H1 (cell line): Measurements from ENCODE around the gene MVP. TPM values are rescaled to one million over a fixed set of nuclear protein-coding genes. Genes with fewer than 3 reads are reported as not detected.

Source experiments
- ATF3 ChIP-seq: IDR thresholded peaks from 2 replicates; pipeline ENCODE4 v1.6.1; 2011; ENCODE audit warnings: low read depth, mild to moderate bottlenecking, low read length; ENCODE audit not compliant: insufficient read depth
- CBX8 ChIP-seq: fragments of 300-800, 300-1000 bp; sonication (generic); IDR thresholded peaks from 2 replicates; pipeline ENCODE4 v1.7.1; 2016; ENCODE audit warnings: low read depth, low read length, borderline replicate concordance
- CEBPB ChIP-seq: IDR thresholded peaks from 2 replicates; pipeline ENCODE4 v1.6.1; 2012; ENCODE audit warnings: low read depth, low read length
- CHD1 ChIP-seq: IDR thresholded peaks from 2 replicates; pipeline ENCODE4 v1.6.1; 2012; ENCODE audit warnings: low read depth, low read length, improper control_type of control experiment
- CTBP2 ChIP-seq: IDR thresholded peaks from 2 replicates; pipeline ENCODE4 v1.7.0; 2011; ENCODE audit warnings: borderline replicate concordance, mild to moderate bottlenecking, moderate library complexity, mixed read lengths, low read length; ENCODE audit not compliant: insufficient read depth, insufficient read length
- CTCF ChIP-seq, 3 experiments: IDR thresholded peaks; 1 replicate in 2 of 3; 2 replicates in 1 of 3; pipeline versions ENCODE4 v1.5.1 to v1.6.1; 2011; ENCODE audit warnings: low read length in 3 of 3, mild to moderate bottlenecking in 3 of 3, inconsistent platforms in 2 of 3, low read depth in 1 of 3, moderate library complexity in 1 of 3; ENCODE audit not compliant: insufficient read depth in 1 of 3; ENCODE audit errors: control extremely low read depth in 1 of 3
- GABPA ChIP-seq: IDR thresholded peaks from 2 replicates; pipeline ENCODE4 v1.6.1; 2011; ENCODE audit warnings: mild to moderate bottlenecking, low read length, moderate library complexity, borderline replicate concordance; ENCODE audit not compliant: insufficient read depth
- JUN ChIP-seq: IDR thresholded peaks from 2 replicates; pipeline ENCODE4 v1.6.1; 2011; ENCODE audit warnings: low read depth, mild to moderate bottlenecking, improper control_type of control experiment, low read length
- MAFK ChIP-seq: IDR thresholded peaks from 2 replicates; pipeline ENCODE4 v1.6.1; 2012; ENCODE audit warnings: low read depth, mild to moderate bottlenecking, improper control_type of control experiment, low read length
- NRF1 ChIP-seq: IDR thresholded peaks from 2 replicates; pipeline ENCODE4 v1.6.1; 2011; ENCODE audit warnings: mild to moderate bottlenecking, low read depth, low read length, improper control_type of control experiment
- PHF8 ChIP-seq: fragments of 200-600 bp; sonication (generic); conservative IDR thresholded peaks from 2 replicates; pipeline ENCODE4 v1.7.1; 2012; ENCODE audit warnings: low read depth, mild to moderate bottlenecking, inconsistent platforms, low read length, moderate library complexity
- POLR2AphosphoS5 ChIP-seq: IDR thresholded peaks from 2 replicates; pipeline ENCODE4 v1.6.1; 2011; ENCODE audit warnings: low read depth, low read length
- RBBP5 ChIP-seq: IDR thresholded peaks from 2 replicates; pipeline ENCODE4 v1.7.1; 2012; ENCODE audit warnings: low read depth, mild to moderate bottlenecking, inconsistent platforms, low read length, moderate library complexity, borderline replicate concordance
- SAP30 ChIP-seq: fragments of 300-600 bp; sonication (generic); IDR thresholded peaks from 2 replicates; pipeline ENCODE4 v1.7.1; 2012; ENCODE audit warnings: low read length, moderate library complexity, mild to moderate bottlenecking, inconsistent platforms; ENCODE audit not compliant: insufficient read depth, insufficient replicate concordance
- SUZ12 ChIP-seq: fragments of 200-600 bp; sonication (generic); IDR thresholded peaks from 2 replicates; pipeline ENCODE4 v1.6.1; 2012; ENCODE audit warnings: mild to moderate bottlenecking, inconsistent platforms, low read length, moderate library complexity, mixed read lengths
- TAF1 ChIP-seq: IDR thresholded peaks from 2 replicates; pipeline ENCODE4 v1.6.1; 2011; ENCODE audit warnings: mild to moderate bottlenecking, low read depth, low read length
- TBP ChIP-seq: IDR thresholded peaks from 2 replicates; pipeline ENCODE4 v1.6.1; 2011; ENCODE audit warnings: low read depth, low read length, improper control_type of control experiment
- USF2 ChIP-seq: IDR thresholded peaks from 2 replicates; pipeline ENCODE4 v1.6.1; 2011; ENCODE audit warnings: low read length, improper control_type of control experiment
- YY1 ChIP-seq: IDR thresholded peaks from 2 replicates; pipeline ENCODE4 v1.6.1; 2011; ENCODE audit warnings: low read depth, mild to moderate bottlenecking, low read length
- polyA plus RNA-seq, 7 experiments: library from polyadenylated mRNA; depleted of rRNA in 3 of 7; stranded (reverse) in 5 of 7; unstranded in 2 of 7; fragments of >200 nt in 5 of 7; fragments of 200-250 nt in 2 of 7; gene quantifications; 1 replicate in 5 of 7; 2 replicates in 1 of 7; 4 replicates in 1 of 7; pipeline versions ENCODE4 v1.2.1 to v1.2.3, GENCODE V29; 2011 to 2013; ENCODE audit warnings: missing spikeins in 2 of 7, mixed read lengths in 2 of 7
- total RNA-seq: library from RNA; stranded (reverse); fragmentation: NEBNext Ultra II Directional; extraction: Animal tissue kit (Norgen Biotek cat#: 25700); gene quantifications from 2 replicates; pipeline ENCODE4 v1.2.1, GENCODE V29; 2021

The MVP gene
- total and polyA plus RNA-seq, 2 of the 8 experiments (the other 6 are each of a cell fraction or from before 2014, with no cell fraction given): 1.9 TPM

GRCh38 chr16:29815793-29816693, 4.2 kb upstream of the MVP start, which contains the start of gene PAGR1 (continued):
- TF ChIP-seq NRF1: peak; percentile 99
- TF ChIP-seq CHD1: peak; percentile 83
- no peak for TF ChIP-seq SUZ12
- peak in 2 of 3 experiments; percentile 71 to 78; a peak in 3 of 4 replicates for TF ChIP-seq CTCF (IDR thresholded peaks at IDR 0.05; ENCODE audit: control extremely low read depth in 1 of 3, insufficient read depth in 1 of 3, low read depth in 1 of 3, low read length in 3 of 3)
- no peak for TF ChIP-seq MAFK
- peak; percentile 93 for TF ChIP-seq POLR2AphosphoS5
- TF ChIP-seq JUN: no peak
- no peak for TF ChIP-seq CEBPB
- TF ChIP-seq GABPA: no peak
- TF ChIP-seq SAP30: no peak
- TF ChIP-seq USF2: no peak
- TF ChIP-seq TAF1: peak; percentile 87
- TF ChIP-seq CBX8: no peak
- TF ChIP-seq RBBP5: peak; percentile 59
- TF ChIP-seq YY1: peak; percentile 100
- peak; percentile 87 for TF ChIP-seq TBP
- peak; percentile 33 for TF ChIP-seq CTBP2
- peak; percentile 73 for TF ChIP-seq PHF8
- peak; percentile 64 for TF ChIP-seq ATF3
